ENCODE results near the gene B4GALNT3.

DNA sequence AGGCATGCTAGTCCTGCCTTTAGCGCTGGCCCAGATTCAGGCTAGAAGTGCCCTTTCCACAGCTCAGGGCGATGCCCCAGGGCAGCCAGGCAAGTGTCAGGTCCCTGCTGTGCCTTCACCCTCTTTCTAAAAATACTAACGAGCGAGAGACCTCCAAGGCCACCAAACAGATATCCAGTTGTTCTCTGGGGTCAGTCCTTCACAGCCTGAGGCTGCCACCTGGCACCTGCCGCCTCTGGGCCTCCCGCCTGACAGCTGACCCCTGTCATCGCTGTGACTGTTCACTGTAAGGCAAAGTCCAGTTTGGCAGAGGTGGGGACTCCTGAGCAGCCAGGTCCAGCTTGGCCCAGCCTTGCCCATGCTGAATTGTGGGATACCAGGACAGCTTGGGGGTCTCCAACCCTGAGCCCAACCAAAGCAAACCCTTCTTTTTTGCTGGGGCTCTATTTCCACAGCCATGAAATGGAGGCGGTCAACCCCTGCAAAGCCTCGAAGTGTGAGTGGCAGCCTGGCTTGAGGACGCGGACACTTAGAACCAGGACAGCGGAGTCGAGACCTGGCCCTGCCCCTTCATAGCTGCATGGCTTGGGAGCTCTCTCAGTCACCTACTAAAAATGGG is 123.6 kb downstream of the B4GALNT3 start:
- TF ChIP-seq CTCF (IDR thresholded peaks at IDR 0.05) (no peak), POLR2AphosphoS2 (conservative IDR thresholded peaks at IDR 0.05; ENCODE audit: low read length) (no peak), E2F6 (IDR thresholded peaks at IDR 0.05; ENCODE audit: borderline replicate concordance, low read depth) (no peak), ZSCAN20 (CRISPR knock-in tag; IDR thresholded peaks at IDR 0.05) (no peak), EP300 (IDR thresholded peaks at IDR 0.05) (no peak), PHF8 (IDR thresholded peaks at IDR 0.05; ENCODE audit: borderline replicate concordance, low read depth) (no peak), RCOR1 (IDR thresholded peaks at IDR 0.05; ENCODE audit: low read depth, low read length) (no peak), CHD2 (IDR thresholded peaks at IDR 0.05; ENCODE audit: low read length, partially characterized antibody) (no peak), RNF2 (IDR thresholded peaks at IDR 0.05; ENCODE audit: borderline replicate concordance, low read depth) (no peak), POLR2A (IDR thresholded peaks at IDR 0.05; ENCODE audit: low read length) (no peak)
